HL-60 (cell line): ENCODE measurements around the gene FABP7.

Experiments used
- DNase-seq, 2 experiments: peaks; one replicate each; pipeline ENCODE4 v3.0.0-alpha.2; 2010 to 2020; ENCODE audit warnings: low read depth in 1 of 2, low spot score in 1 of 2
- H3K27ac ChIP-seq: fragments of 250-450 bp; sonication (Bioruptor Pico); replicated peaks from 2 replicates; pipeline ENCODE4 v1.5.1; 2020; ENCODE audit warnings: mild to moderate bottlenecking, moderate library complexity
- H3K27me3 ChIP-seq: fragments of 250-450 bp; sonication (Bioruptor Pico); 2 replicates; pipeline ENCODE4 v1.5.1; 2021; ENCODE audit warnings: mild to moderate bottlenecking, moderate library complexity; ENCODE audit not compliant: insufficient read depth, poor library complexity, severe bottlenecking
- H3K4me3 ChIP-seq: replicated peaks from 2 replicates; pipeline ENCODE4 v1.5.1; 2011; ENCODE audit warnings: mild to moderate bottlenecking, control low read depth, low read length; ENCODE audit not compliant: insufficient read depth
- GABPA ChIP-seq: IDR thresholded peaks from 2 replicates; pipeline ENCODE4 v1.6.1; 2012; ENCODE audit warnings: low read depth
- POLR2AphosphoS5 ChIP-seq: IDR thresholded peaks from 2 replicates; pipeline ENCODE4 v1.6.1; 2012; ENCODE audit warnings: low read depth
- SPI1 ChIP-seq: IDR thresholded peaks from 2 replicates; pipeline ENCODE4 v1.6.1; 2012; ENCODE audit warnings: low read depth, mild to moderate bottlenecking, borderline replicate concordance
- TF ChIP-seq, protein P1 (sequence below): IDR thresholded peaks from one replicate; pipeline ENCODE4 v1.5.1; 2011; ENCODE audit warnings: low read length, control low read depth, inconsistent platforms; ENCODE audit not compliant: insufficient read depth
- TF ChIP-seq, protein P2 (sequence below): IDR thresholded peaks from 2 replicates; pipeline ENCODE4 v1.6.1; 2012; ENCODE audit warnings: low read depth; ENCODE audit not compliant: insufficient replicate concordance

The FABP7 gene

DNA sequence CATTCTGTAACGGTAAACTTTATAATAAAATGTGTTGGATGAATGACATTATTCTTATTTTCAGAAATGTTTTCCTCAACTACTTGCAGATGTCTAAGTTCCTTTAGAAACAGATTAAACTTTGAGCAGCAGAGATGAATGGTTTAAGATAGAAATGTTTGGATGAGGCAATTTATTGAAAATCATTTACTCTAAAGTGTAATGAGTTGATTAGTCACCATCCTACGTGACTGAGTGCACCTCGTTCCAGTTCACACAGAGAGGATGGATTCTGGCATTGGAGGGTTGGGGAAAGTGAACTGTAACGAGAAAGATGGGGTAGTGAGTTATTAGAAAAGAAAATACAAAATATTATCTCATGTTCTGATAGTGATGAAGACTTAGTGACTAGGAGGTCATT is 38.2 kb downstream of the FABP7 start:
- H3K4me3 ChIP-seq: no peak overlapping the region
- H3K27ac ChIP-seq: no peak overlapping the region
- no peak for TF ChIP-seq SPI1
- no peak for TF ChIP-seq GABPA
- no peak for TF ChIP-seq POLR2AphosphoS5
- TF ChIP-seq, protein P1, sequence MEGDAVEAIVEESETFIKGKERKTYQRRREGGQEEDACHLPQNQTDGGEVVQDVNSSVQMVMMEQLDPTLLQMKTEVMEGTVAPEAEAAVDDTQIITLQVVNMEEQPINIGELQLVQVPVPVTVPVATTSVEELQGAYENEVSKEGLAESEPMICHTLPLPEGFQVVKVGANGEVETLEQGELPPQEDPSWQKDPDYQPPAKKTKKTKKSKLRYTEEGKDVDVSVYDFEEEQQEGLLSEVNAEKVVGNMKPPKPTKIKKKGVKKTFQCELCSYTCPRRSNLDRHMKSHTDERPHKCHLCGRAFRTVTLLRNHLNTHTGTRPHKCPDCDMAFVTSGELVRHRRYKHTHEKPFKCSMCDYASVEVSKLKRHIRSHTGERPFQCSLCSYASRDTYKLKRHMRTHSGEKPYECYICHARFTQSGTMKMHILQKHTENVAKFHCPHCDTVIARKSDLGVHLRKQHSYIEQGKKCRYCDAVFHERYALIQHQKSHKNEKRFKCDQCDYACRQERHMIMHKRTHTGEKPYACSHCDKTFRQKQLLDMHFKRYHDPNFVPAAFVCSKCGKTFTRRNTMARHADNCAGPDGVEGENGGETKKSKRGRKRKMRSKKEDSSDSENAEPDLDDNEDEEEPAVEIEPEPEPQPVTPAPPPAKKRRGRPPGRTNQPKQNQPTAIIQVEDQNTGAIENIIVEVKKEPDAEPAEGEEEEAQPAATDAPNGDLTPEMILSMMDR: no peak
- TF ChIP-seq, protein P2, sequence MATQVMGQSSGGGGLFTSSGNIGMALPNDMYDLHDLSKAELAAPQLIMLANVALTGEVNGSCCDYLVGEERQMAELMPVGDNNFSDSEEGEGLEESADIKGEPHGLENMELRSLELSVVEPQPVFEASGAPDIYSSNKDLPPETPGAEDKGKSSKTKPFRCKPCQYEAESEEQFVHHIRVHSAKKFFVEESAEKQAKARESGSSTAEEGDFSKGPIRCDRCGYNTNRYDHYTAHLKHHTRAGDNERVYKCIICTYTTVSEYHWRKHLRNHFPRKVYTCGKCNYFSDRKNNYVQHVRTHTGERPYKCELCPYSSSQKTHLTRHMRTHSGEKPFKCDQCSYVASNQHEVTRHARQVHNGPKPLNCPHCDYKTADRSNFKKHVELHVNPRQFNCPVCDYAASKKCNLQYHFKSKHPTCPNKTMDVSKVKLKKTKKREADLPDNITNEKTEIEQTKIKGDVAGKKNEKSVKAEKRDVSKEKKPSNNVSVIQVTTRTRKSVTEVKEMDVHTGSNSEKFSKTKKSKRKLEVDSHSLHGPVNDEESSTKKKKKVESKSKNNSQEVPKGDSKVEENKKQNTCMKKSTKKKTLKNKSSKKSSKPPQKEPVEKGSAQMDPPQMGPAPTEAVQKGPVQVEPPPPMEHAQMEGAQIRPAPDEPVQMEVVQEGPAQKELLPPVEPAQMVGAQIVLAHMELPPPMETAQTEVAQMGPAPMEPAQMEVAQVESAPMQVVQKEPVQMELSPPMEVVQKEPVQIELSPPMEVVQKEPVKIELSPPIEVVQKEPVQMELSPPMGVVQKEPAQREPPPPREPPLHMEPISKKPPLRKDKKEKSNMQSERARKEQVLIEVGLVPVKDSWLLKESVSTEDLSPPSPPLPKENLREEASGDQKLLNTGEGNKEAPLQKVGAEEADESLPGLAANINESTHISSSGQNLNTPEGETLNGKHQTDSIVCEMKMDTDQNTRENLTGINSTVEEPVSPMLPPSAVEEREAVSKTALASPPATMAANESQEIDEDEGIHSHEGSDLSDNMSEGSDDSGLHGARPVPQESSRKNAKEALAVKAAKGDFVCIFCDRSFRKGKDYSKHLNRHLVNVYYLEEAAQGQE: no peak
- peaks cover 6% of the 10 kb centered on the region for H3K27me3 ChIP-seq
- no peak for DNase-seq

DNA sequence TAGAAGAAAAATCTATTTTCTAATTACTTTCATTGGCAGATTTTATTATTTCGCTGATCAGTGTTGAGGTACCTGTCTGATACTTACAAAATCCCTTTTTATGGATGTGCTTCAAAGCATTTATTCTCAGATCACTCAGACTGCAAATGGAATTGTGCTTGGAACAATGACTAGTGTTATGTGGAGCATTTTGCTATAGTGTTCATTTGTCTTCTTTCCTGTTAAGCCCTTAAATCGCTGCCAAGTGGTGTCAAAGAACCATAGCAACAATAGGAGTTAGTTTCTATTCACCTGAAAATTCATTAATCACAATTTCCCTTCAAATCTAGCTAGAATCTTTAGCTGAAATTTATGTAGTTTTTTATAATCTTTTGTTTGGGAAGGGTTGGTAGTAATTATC is 39.4 kb downstream of the FABP7 start:
- no peak overlapping the region for H3K27ac ChIP-seq
- TF ChIP-seq SPI1 (no peak), GABPA (no peak)
- TF ChIP-seq, protein P2: no peak
- TF ChIP-seq, protein P1: no peak

DNA sequence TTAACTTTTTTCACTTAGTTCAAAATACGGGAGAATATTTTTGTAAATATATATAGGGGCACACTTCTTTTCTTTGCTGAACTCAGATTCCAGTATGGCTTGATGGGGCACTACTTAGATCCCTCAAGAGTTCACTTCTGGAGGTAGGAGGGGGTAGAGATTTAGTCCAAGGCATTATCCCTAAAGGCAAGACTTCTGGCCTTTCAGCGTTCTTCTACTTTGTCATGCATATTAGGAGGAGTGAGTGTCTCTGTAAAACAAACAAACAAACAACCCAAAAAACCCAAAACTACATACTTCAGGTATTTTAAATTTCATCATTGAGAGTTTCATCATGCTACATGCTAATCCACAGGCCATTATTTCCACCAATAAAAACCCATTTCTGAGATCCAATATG is 41.6 kb downstream of the FABP7 start:
- H3K4me3 ChIP-seq: no peak overlapping the region
- TF ChIP-seq POLR2AphosphoS5 (no peak), SPI1 (no peak)
- DNase-seq: no peak

More for the DNA sequence above, 39.4 kb downstream of the FABP7 start:
- Histone ChIP-seq H3K4me3 (no peak overlapping the region), H3K27me3 (peaks cover 6% of the 10 kb centered on the region)
- no peak for DNase-seq

DNA sequence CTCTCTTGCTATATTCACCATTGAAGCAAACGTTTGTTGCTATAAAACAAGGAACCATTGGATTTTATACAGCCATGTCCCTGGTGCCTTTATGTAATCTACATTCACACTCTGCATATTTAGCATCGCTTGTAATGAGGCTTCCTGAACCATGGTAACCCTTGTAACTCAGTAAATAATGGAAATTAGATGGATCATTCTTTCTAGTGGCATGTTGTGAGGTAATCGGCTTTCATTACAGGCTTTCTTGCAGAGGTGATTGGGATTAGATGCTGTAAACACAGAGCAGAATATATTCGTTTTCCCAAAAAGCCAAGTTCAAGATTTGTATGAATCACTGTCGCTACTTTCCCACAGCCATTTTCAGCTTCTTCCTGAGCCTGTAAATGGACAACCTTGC is 45.6 kb downstream of the FABP7 start:
- H3K4me3 ChIP-seq: no peak overlapping the region
- TF ChIP-seq POLR2AphosphoS5 (no peak), GABPA (no peak), SPI1 (no peak)
- TF ChIP-seq, protein P2: no peak
- TF ChIP-seq, protein P1: no peak
- peaks cover under 1% of the 10 kb centered on the region for H3K27me3 ChIP-seq
- no peak overlapping the region for H3K27ac ChIP-seq
- no peak for DNase-seq

More for the DNA sequence above, 41.6 kb downstream of the FABP7 start:
- Histone ChIP-seq H3K27me3 (peaks cover 6% of the 10 kb centered on the region), H3K27ac (no peak overlapping the region)
